ENCODE measurements around the gene BOC. TPM values are rescaled to one million over a fixed set of nuclear protein-coding genes. Genes with fewer than 3 reads are reported as not detected.

Gene BOC
- total and polyA plus RNA-seq, 2 of the 13 experiments (the other 11 are each of a cell fraction or from before 2014, with no cell fraction given), result 0.04 TPM; not detected in 1

DNA sequence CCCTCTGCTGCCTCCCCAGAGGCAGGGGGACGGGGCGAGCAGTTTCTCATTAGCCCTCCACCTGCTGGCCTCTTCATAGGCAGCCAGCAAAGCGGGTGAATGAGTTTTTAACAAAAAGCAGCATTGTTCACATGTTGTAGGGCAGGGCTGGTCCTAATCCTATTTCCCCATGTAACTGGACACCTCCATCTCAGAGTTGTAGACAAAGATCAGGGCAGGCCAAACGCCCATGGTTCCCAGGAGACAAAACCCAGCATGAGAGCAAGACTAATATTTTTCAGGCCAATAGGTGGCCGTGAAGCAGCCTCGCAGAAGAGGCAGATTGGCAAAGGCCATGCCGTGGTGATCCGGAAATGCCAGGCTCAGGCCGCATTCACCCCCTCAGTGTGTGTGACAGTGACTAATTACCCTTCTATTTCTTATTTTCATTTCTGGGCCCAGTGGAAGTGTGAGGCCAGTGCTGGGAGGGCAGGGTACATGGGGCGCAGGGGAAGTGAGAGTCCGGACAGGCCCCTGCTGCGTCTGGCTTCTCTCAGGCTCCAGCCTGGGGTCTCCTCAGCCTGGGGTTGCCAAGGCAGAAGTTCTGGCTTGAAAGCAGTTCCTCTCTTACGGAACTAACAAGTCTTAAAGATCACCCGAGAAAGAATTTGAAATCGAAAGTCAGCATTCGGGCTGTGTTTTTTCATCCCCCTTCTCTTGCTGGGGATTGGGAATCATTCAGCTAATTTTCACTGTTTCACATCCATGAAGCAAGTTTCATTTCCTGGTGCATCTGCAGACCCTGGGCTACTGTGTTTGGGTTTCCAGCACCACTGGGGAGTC is 64.8 kb downstream of the BOC start (continued):
- TF ChIP-seq ZBED4 (CRISPR knock-in tag; IDR thresholded peaks at IDR 0.05; ENCODE audit: borderline replicate concordance) (no peak), STAG1 (CRISPR knock-in tag; IDR thresholded peaks at IDR 0.05) (peak; percentile 10; the same call in 1 of the 2 replicates), FOXO1 (CRISPR knock-in tag; IDR thresholded peaks at IDR 0.05) (no peak), ZNF383 (CRISPR knock-in tag; IDR thresholded peaks at IDR 0.05; ENCODE audit: borderline replicate concordance) (no peak), ZNF674 (CRISPR knock-in tag; IDR thresholded peaks at IDR 0.05; ENCODE audit: low read depth) (no peak), NFATC3 (CRISPR knock-in tag; IDR thresholded peaks at IDR 0.05) (no peak), HDAC1 (CRISPR knock-in tag; IDR thresholded peaks at IDR 0.05) (no peak), ZNF160 (CRISPR knock-in tag; IDR thresholded peaks at IDR 0.05) (no peak), ARNT (IDR thresholded peaks at IDR 0.05) (no peak), MAFG (CRISPR knock-in tag; IDR thresholded peaks at IDR 0.05) (no peak), ATAD3A (CRISPR knock-in tag; IDR thresholded peaks at IDR 0.05) (no peak), ZNF777 (CRISPR knock-in tag; IDR thresholded peaks at IDR 0.05) (no peak), ZSCAN9 (CRISPR knock-in tag; IDR thresholded peaks at IDR 0.05; ENCODE audit: borderline replicate concordance) (no peak), ZBTB8A (CRISPR knock-in tag; IDR thresholded peaks at IDR 0.05; ENCODE audit: borderline replicate concordance, low read depth) (no peak), SP4 (CRISPR knock-in tag; IDR thresholded peaks at IDR 0.05) (no peak), ZMYM2 (CRISPR knock-in tag; IDR thresholded peaks at IDR 0.05) (no peak), ZNF326 (CRISPR knock-in tag; IDR thresholded peaks at IDR 0.05; ENCODE audit: borderline replicate concordance) (no peak), HNRNPL (IDR thresholded peaks at IDR 0.05; ENCODE audit: low read depth, low read length) (0 out of 2 replicates have a peak, but pooled peaks have one; percentile 52), SIX4 (CRISPR knock-in tag; IDR thresholded peaks at IDR 0.05) (peak; percentile 92)
- TF ChIP-seq, protein P1, sequence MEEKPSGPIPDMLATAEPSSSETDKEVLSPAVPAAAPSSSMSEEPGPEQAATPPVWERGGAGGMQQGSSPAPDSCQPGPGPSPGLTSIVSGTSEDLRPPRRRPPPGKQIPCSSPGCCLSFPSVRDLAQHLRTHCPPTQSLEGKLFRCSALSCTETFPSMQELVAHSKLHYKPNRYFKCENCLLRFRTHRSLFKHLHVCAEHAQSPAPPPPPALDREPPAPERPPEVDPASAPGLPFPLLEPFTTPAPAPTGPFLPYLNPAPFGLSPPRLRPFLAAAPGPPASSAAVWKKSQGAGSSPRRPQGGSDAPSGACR (CRISPR knock-in tag; IDR thresholded peaks at IDR 0.05), result no peak
- TF ChIP-seq, protein P2, sequence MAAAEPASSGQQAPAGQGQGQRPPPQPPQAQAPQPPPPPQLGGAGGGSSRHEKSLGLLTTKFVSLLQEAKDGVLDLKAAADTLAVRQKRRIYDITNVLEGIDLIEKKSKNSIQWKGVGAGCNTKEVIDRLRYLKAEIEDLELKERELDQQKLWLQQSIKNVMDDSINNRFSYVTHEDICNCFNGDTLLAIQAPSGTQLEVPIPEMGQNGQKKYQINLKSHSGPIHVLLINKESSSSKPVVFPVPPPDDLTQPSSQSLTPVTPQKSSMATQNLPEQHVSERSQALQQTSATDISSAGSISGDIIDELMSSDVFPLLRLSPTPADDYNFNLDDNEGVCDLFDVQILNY (CRISPR knock-in tag; conservative IDR thresholded peaks at IDR 0.05), result no peak
- TF ChIP-seq, protein P3, sequence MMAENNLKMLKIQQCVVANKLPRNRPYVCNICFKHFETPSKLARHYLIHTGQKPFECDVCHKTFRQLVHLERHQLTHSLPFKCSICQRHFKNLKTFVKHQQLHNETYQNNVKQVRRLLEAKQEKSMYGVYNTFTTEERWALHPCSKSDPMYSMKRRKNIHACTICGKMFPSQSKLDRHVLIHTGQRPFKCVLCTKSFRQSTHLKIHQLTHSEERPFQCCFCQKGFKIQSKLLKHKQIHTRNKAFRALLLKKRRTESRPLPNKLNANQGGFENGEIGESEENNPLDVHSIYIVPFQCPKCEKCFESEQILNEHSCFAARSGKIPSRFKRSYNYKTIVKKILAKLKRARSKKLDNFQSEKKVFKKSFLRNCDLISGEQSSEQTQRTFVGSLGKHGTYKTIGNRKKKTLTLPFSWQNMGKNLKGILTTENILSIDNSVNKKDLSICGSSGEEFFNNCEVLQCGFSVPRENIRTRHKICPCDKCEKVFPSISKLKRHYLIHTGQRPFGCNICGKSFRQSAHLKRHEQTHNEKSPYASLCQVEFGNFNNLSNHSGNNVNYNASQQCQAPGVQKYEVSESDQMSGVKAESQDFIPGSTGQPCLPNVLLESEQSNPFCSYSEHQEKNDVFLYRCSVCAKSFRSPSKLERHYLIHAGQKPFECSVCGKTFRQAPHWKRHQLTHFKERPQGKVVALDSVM (CRISPR knock-in tag; IDR thresholded peaks at IDR 0.05), result no peak
- TF ChIP-seq, protein P4, sequence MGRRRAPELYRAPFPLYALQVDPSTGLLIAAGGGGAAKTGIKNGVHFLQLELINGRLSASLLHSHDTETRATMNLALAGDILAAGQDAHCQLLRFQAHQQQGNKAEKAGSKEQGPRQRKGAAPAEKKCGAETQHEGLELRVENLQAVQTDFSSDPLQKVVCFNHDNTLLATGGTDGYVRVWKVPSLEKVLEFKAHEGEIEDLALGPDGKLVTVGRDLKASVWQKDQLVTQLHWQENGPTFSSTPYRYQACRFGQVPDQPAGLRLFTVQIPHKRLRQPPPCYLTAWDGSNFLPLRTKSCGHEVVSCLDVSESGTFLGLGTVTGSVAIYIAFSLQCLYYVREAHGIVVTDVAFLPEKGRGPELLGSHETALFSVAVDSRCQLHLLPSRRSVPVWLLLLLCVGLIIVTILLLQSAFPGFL (CRISPR knock-in tag; IDR thresholded peaks at IDR 0.05), result no peak

Measured in HepG2 (cell line).